SK-N-SH (cell line): ENCODE results near the gene MAP4K5. TPM values are rescaled to one million over a fixed set of nuclear protein-coding genes. Genes with fewer than 3 reads are reported as not detected.

Experiments
- CTCF ChIA-PET: fragments of 300-600, 350-600 bp; formaldehyde crosslinking; extraction: SDS; loops from one replicate; lab custom pipeline; 2021; lab: Yijun Ruan, JAX
- POLR2A ChIA-PET: fragments of 350-600 bp; sonication (Branson Sonifier 250); formaldehyde crosslinking; extraction: SDS; loops from one replicate; lab custom pipeline; 2020; ENCODE audit warnings: antibody characterized with exemption, inconsistent platforms; lab: Yijun Ruan, JAX
- DNase-seq: peaks from one replicate; pipeline ENCODE4 v3.0.0; 2012
- H2AFZ ChIP-seq: fragments of 200-600 bp; sonication (generic); 2 replicates; pipeline ENCODE4 v1.8.1; 2016; ENCODE audit warnings: antibody characterized with exemption, mild to moderate bottlenecking, low read depth
- H3F3A ChIP-seq: fragments of 200-600 bp; sonication (generic); replicated peaks from 2 replicates; pipeline ENCODE3; 2016; ENCODE audit warnings: antibody characterized with exemption, mild to moderate bottlenecking; ENCODE audit not compliant: insufficient read depth
- H3K27ac ChIP-seq, 2 experiments: fragments of 200-500 bp in 1 of 2; fragments of 200-600 bp in 1 of 2; sonication (Bioruptor generic) in 1 of 2; sonication (generic), shearing (Covaris generic) in 1 of 2; 2 replicates each; pipeline versions ENCODE4 v1.5.1 to v1.6.1; 2014 to 2016; ENCODE audit warnings: low read depth in 2 of 2, inconsistent platforms in 1 of 2, low read length in 1 of 2, mild to moderate bottlenecking in 1 of 2, mixed read lengths in 1 of 2
- H3K27me3 ChIP-seq: fragments of 200-600 bp; sonication (generic), shearing (Covaris generic); 2 replicates; pipeline ENCODE4 v1.6.1; 2016; ENCODE audit warnings: mixed run types; ENCODE audit not compliant: insufficient read depth
- H3K36me3 ChIP-seq, 2 experiments: fragments of 200-500 bp in 1 of 2; fragments of 200-600 bp in 1 of 2; sonication (Bioruptor generic) in 1 of 2; sonication (generic) in 1 of 2; replicated peaks in 1 of 2; 2 replicates each; pipeline versions ENCODE3 to v1.5.1; 2014 to 2016; ENCODE audit warnings: low read length in 1 of 2, mild to moderate bottlenecking in 1 of 2; ENCODE audit not compliant: insufficient read depth in 2 of 2, control insufficient read depth in 1 of 2
- H3K4me1 ChIP-seq, 2 experiments: fragments of 200-500 bp in 1 of 2; fragments of 200-600 bp in 1 of 2; sonication (Bioruptor generic) in 1 of 2; sonication (generic), shearing (Covaris generic) in 1 of 2; 2 replicates each; pipeline versions ENCODE4 v1.5.1 to v1.6.1; 2014 to 2016; ENCODE audit warnings: low read depth in 1 of 2, low read length in 1 of 2, mixed run types in 1 of 2; ENCODE audit not compliant: insufficient read depth in 2 of 2, control insufficient read depth in 1 of 2
- H3K4me2 ChIP-seq: fragments of 200-600 bp; sonication (generic), shearing (Covaris generic); 2 replicates; pipeline ENCODE4 v1.6.1; 2017; ENCODE audit warnings: mixed run types
- H3K4me3 ChIP-seq, 2 experiments: fragments of 200-500 bp in 1 of 2; fragments of 200-600 bp in 1 of 2; sonication (Bioruptor generic) in 1 of 2; sonication (generic), shearing (Covaris generic) in 1 of 2; 2 replicates each; pipeline versions ENCODE4 v1.5.1 to v1.8.1; 2014 to 2016; ENCODE audit warnings: low read depth in 2 of 2, inconsistent platforms in 1 of 2, low read length in 1 of 2, mild to moderate bottlenecking in 1 of 2, mixed read lengths in 1 of 2, moderate library complexity in 1 of 2
- H3K79me2 ChIP-seq: fragments of 200-600 bp; sonication (generic); 2 replicates; pipeline ENCODE4 v1.8.1; 2017; ENCODE audit warnings: mild to moderate bottlenecking; ENCODE audit not compliant: insufficient read depth
- H3K9ac ChIP-seq: fragments of 200-600 bp; sonication (generic); 2 replicates; pipeline ENCODE4 v1.6.1; 2017; ENCODE audit warnings: mixed run types
- H3K9me2 ChIP-seq: fragments of 200-600 bp; sonication (generic); 2 replicates; pipeline ENCODE4 v1.6.1; 2017; ENCODE audit warnings: mixed run types
- H3K9me3 ChIP-seq: fragments of 200-600 bp; sonication (generic); 2 replicates; pipeline ENCODE4 v1.6.1; 2017; ENCODE audit warnings: mixed run types, mild to moderate bottlenecking, moderate library complexity
- H4K20me1 ChIP-seq: fragments of 200-600 bp; sonication (generic); 2 replicates; pipeline ENCODE4 v1.6.1; 2017; ENCODE audit warnings: mild to moderate bottlenecking, mixed run types; ENCODE audit not compliant: insufficient read depth
- ELF1 ChIP-seq: IDR thresholded peaks from 2 replicates; pipeline ENCODE4 v1.4.0; 2012
- EZH2phosphoT487 ChIP-seq: fragments of 200-600 bp; sonication (generic); IDR thresholded peaks from 2 replicates; pipeline ENCODE4 v1.6.1; 2017; ENCODE audit warnings: low read depth, mixed run types, mild to moderate bottlenecking, antibody characterized with exemption, moderate library complexity, borderline replicate concordance
- FOSL2 ChIP-seq: IDR thresholded peaks from 2 replicates; pipeline ENCODE4 v1.4.0; 2012; ENCODE audit warnings: low read depth, mild to moderate bottlenecking, moderate library complexity, borderline replicate concordance
- FOXJ3 ChIP-seq: sonication (generic); formaldehyde crosslinking; IDR thresholded peaks from 2 replicates; pipeline ENCODE4 v1.5.1; 2020; ENCODE audit warnings: mild to moderate bottlenecking, missing genetic modification reagents
- GATA2 ChIP-seq: sonication (generic); formaldehyde crosslinking; IDR thresholded peaks from 2 replicates; pipeline ENCODE4 v1.5.0; 2020; ENCODE audit warnings: mild to moderate bottlenecking, missing genetic modification reagents
- JUND ChIP-seq: IDR thresholded peaks from 2 replicates; pipeline ENCODE4 v1.4.0; 2012
- MEF2A ChIP-seq: IDR thresholded peaks from 2 replicates; pipeline ENCODE4 v1.4.0; 2012; ENCODE audit warnings: low read depth, borderline replicate concordance
- MXI1 ChIP-seq: IDR thresholded peaks from 2 replicates; pipeline ENCODE4 v1.6.1; 2012; ENCODE audit warnings: mild to moderate bottlenecking, low read depth, low read length, improper control_type of control experiment
- NFIC ChIP-seq: IDR thresholded peaks from 2 replicates; pipeline ENCODE4 v1.4.0; 2012; ENCODE audit warnings: borderline replicate concordance
- NRF1 ChIP-seq: IDR thresholded peaks from 2 replicates; pipeline ENCODE4 v1.6.1; 2012; ENCODE audit warnings: low read depth, mild to moderate bottlenecking, low read length
- POLR2AphosphoS5 ChIP-seq: IDR thresholded peaks from 2 replicates; pipeline ENCODE4 v1.6.1; 2012; ENCODE audit warnings: low read depth, low read length
- RAD21 ChIP-seq: IDR thresholded peaks from 2 replicates; pipeline ENCODE4 v1.6.1; 2012; ENCODE audit warnings: mild to moderate bottlenecking, low read length
- RXRA ChIP-seq: IDR thresholded peaks from 2 replicates; pipeline ENCODE4 v1.4.0; 2012; ENCODE audit warnings: low read depth, mild to moderate bottlenecking, borderline replicate concordance
- SMC3 ChIP-seq: IDR thresholded peaks from 2 replicates; pipeline ENCODE4 v1.6.1; 2012; ENCODE audit warnings: low read depth, low read length, improper control_type of control experiment
- TAF1 ChIP-seq: IDR thresholded peaks from 2 replicates; pipeline ENCODE4 v1.6.1; 2012; ENCODE audit warnings: low read depth, mild to moderate bottlenecking, low read length, moderate library complexity, borderline replicate concordance
- TCF12 ChIP-seq: IDR thresholded peaks from 2 replicates; pipeline ENCODE4 v1.4.0; 2012
- TEAD4 ChIP-seq: IDR thresholded peaks from 2 replicates; pipeline ENCODE4 v1.4.0; 2012; ENCODE audit warnings: mild to moderate bottlenecking, borderline replicate concordance; ENCODE audit not compliant: insufficient read depth
- YY1 ChIP-seq: IDR thresholded peaks from 2 replicates; pipeline ENCODE4 v1.4.0; 2012; ENCODE audit warnings: low read depth, mild to moderate bottlenecking
- WGBS: methylation state at CpG from one replicate; pipeline ENCODE4 v1.1.6; 2017; ENCODE audit warnings: low lambda C conversion rate; 5-methylcytosine and 5-hydroxymethylcytosine counted together
- polyA plus RNA-seq, 3 experiments: library from polyadenylated mRNA; depleted of rRNA; stranded (reverse); fragments of >200 nt; gene quantifications; 2 replicates each; pipeline ENCODE4 v1.2.3, GENCODE V29; 2012
- TF ChIP-seq, protein P1 (sequence below): fragments of 200-600 bp; sonication (generic); IDR thresholded peaks from 2 replicates; pipeline ENCODE4 v1.6.1; 2017; ENCODE audit warnings: antibody characterized with exemption, mild to moderate bottlenecking, moderate library complexity
- TF ChIP-seq, protein P2 (sequence below): IDR thresholded peaks from 2 replicates; pipeline ENCODE4 v1.4.0; 2012; ENCODE audit warnings: low read depth
- TF ChIP-seq, protein P3 (sequence below): fragments of 150-350 bp; IDR thresholded peaks from 2 replicates; pipeline ENCODE4 v1.6.1; 2016; ENCODE audit warnings: mild to moderate bottlenecking, low read depth, low read length
- TF ChIP-seq, protein P4 (sequence below): IDR thresholded peaks from 2 replicates; pipeline ENCODE4 v1.6.1; 2012; ENCODE audit warnings: mild to moderate bottlenecking, low read depth, low read length, moderate library complexity

MAP4K5 gene
- polyA plus RNA-seq, 1 of the 3 experiments (the other 2 are of a cell fraction): 31.8 TPM

DNA sequence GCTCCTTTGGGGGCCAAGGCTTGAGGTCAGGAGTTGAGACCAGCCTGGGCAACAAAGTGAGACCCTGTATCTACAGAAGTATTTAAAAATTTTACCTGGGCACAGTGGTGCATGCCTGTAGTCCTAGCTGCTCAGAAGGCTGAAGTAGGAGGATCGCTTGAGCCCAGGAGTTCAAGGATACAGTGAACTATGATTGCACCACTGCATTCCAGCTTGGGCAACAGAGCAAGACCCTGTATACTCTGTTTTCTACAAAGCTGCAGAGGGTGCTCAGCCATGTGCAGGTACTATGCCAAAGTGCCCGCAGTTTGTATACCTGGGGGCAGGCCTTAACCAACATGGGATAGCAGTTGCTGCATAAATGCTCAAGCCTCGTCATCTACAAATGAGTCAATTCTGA, 108.8 kb downstream of the MAP4K5 start:
- POLR2A ChIA-PET: interaction anchor here (0.5 to 0.7 kb wide), 2 partner anchors 10 kb away, joined by 3 to 4 read pairs; no protein-coding TSS in a partner anchor
- Histone ChIP-seq H3K9me2 (no peaks in the 10 kb centered on the region), H3K4me2 (no peak overlapping the region), H4K20me1 (no peaks in the 10 kb centered on the region), H3K9ac (no peak overlapping the region), H3K4me1 (no peaks in the 10 kb centered on the region), H3K79me2 (0 out of 2 replicates have a peak, but pooled peaks cover 4% of the 10 kb centered on the region), H3K36me3 (peaks cover 65 to 89% of the 10 kb centered on the region in 2 experiments), H2AFZ (no peak overlapping the region), H3K27ac (no peak overlapping the region), H3F3A (peaks cover 17% of the 10 kb centered on the region), H3K4me3 (no peak overlapping the region), H3K27me3 (no peaks in the 10 kb centered on the region), H3K9me3 (no peaks in the 10 kb centered on the region)
- no peak for DNase-seq
- WGBS: 93% methylated on average over 3 of the region's 3 CpGs
- no peak for TF ChIP-seq SMC3
- no peak for TF ChIP-seq TAF1
- CTCF ChIA-PET: interaction anchor here (1.2 to 1.7 kb wide), 2 partner anchors 10 to 105 kb away, joined by 4 to 6 read pairs; no protein-coding TSS in a partner anchor

DNA sequence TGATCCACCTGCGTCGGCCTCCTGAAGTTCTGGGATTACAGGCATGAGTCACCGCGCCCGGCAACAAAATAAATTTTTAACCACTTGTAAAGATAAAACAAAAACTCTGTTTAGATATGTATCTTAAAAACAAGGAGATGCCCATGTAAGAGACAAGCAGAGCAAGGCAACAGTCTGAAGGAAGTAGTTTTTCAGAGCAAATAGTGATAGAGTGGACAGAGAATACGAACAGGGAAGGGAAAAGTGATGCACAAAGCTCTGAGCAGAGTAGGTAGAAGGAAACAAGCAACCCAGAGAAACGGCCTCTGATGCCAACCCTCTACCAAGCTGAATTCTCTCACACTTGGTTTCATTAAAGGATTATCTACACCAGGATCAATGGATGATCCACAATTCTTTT, 110.9 kb downstream of the MAP4K5 start:
- WGBS: 94% methylated on average over 7 of the region's 7 CpGs
- Histone ChIP-seq H3F3A (peaks cover 12% of the 10 kb centered on the region), H4K20me1 (no peaks in the 10 kb centered on the region), H3K9me3 (no peaks in the 10 kb centered on the region), H3K4me2 (no peak overlapping the region), H3K27ac (no peak overlapping the region), H3K79me2 (no peaks in the 10 kb centered on the region), H3K27me3 (no peaks in the 10 kb centered on the region), H3K4me3 (no peak overlapping the region), H3K4me1 (no peaks in the 10 kb centered on the region), H3K36me3 (peaks cover 63 to 90% of the 10 kb centered on the region in 2 experiments), H3K9me2 (no peaks in the 10 kb centered on the region), H3K9ac (no peak overlapping the region), H2AFZ (no peak overlapping the region)
- CTCF ChIA-PET: no interaction called here
- DNase-seq: no peak
- TF ChIP-seq EZH2phosphoT487 (no peak), YY1 (no peak), NRF1 (no peak), JUND (no peak), RXRA (no peak), POLR2AphosphoS5 (no peak), TEAD4 (no peak), ELF1 (no peak), NFIC (no peak), FOXJ3 (no peak), MEF2A (no peak), FOSL2 (no peak), TCF12 (no peak), RAD21 (no peak), GATA2 (CRISPR knock-in tag) (no peak), MXI1 (no peak)
- TF ChIP-seq, protein P1, sequence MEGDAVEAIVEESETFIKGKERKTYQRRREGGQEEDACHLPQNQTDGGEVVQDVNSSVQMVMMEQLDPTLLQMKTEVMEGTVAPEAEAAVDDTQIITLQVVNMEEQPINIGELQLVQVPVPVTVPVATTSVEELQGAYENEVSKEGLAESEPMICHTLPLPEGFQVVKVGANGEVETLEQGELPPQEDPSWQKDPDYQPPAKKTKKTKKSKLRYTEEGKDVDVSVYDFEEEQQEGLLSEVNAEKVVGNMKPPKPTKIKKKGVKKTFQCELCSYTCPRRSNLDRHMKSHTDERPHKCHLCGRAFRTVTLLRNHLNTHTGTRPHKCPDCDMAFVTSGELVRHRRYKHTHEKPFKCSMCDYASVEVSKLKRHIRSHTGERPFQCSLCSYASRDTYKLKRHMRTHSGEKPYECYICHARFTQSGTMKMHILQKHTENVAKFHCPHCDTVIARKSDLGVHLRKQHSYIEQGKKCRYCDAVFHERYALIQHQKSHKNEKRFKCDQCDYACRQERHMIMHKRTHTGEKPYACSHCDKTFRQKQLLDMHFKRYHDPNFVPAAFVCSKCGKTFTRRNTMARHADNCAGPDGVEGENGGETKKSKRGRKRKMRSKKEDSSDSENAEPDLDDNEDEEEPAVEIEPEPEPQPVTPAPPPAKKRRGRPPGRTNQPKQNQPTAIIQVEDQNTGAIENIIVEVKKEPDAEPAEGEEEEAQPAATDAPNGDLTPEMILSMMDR: no peak
- TF ChIP-seq, protein P2, sequence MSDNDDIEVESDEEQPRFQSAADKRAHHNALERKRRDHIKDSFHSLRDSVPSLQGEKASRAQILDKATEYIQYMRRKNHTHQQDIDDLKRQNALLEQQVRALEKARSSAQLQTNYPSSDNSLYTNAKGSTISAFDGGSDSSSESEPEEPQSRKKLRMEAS: no peak
- TF ChIP-seq, protein P3, sequence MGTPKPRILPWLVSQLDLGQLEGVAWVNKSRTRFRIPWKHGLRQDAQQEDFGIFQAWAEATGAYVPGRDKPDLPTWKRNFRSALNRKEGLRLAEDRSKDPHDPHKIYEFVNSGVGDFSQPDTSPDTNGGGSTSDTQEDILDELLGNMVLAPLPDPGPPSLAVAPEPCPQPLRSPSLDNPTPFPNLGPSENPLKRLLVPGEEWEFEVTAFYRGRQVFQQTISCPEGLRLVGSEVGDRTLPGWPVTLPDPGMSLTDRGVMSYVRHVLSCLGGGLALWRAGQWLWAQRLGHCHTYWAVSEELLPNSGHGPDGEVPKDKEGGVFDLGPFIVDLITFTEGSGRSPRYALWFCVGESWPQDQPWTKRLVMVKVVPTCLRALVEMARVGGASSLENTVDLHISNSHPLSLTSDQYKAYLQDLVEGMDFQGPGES: no peak
- TF ChIP-seq, protein P4, sequence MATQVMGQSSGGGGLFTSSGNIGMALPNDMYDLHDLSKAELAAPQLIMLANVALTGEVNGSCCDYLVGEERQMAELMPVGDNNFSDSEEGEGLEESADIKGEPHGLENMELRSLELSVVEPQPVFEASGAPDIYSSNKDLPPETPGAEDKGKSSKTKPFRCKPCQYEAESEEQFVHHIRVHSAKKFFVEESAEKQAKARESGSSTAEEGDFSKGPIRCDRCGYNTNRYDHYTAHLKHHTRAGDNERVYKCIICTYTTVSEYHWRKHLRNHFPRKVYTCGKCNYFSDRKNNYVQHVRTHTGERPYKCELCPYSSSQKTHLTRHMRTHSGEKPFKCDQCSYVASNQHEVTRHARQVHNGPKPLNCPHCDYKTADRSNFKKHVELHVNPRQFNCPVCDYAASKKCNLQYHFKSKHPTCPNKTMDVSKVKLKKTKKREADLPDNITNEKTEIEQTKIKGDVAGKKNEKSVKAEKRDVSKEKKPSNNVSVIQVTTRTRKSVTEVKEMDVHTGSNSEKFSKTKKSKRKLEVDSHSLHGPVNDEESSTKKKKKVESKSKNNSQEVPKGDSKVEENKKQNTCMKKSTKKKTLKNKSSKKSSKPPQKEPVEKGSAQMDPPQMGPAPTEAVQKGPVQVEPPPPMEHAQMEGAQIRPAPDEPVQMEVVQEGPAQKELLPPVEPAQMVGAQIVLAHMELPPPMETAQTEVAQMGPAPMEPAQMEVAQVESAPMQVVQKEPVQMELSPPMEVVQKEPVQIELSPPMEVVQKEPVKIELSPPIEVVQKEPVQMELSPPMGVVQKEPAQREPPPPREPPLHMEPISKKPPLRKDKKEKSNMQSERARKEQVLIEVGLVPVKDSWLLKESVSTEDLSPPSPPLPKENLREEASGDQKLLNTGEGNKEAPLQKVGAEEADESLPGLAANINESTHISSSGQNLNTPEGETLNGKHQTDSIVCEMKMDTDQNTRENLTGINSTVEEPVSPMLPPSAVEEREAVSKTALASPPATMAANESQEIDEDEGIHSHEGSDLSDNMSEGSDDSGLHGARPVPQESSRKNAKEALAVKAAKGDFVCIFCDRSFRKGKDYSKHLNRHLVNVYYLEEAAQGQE: no peak
- POLR2A ChIA-PET: no interaction called here
